Measurements from ENCODE around the gene LENG8. TPM values are rescaled to one million over a fixed set of nuclear protein-coding genes. Genes with fewer than 3 reads are reported as not detected.

The LENG8 gene
- total and polyA plus RNA-seq, 2 of the 4 experiments (the other 2 are of a cell fraction): 21.1 to 93.9 TPM

DNA sequence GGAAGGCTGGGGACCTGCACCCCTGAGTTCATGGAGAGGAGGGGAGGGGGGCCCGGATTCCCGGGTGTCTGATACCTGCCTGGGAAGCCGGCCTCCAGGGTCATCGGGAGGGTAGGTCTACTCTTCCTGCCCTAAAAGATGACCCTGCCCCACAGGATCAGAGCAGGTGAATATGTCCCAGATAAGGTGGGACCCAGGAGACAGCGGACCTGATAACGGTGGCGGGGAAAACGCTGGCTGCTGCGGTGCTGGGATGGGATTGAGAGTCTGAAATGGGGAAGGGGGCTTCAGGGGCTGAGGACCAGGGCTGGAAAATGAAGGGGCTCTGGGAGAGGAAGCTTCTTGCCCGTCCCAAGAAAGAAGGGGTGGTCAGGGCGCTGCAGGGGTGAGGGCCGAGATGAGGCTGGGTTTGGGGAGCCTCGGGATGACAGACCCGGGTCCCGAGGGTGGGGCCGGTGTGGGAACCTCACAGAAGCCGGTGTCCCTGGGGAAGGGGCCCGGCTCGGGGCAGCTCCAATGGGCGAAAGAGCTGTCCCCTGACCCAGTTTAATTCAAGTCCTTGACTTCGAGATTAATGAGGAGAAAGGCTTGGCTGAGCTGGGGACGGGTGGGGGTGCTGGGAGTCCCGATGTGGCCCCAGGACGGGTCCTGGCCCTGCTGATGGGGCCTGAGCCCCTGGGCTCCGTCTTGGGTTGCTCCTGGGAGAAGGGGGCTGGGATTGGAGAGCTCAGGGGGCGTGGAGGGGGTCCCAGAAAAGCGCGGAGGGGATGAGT, 32.9 kb upstream of the LENG8 start:
- no peak overlapping the region for H3K56ac ChIP-seq (ENCODE audit: extremely low read depth, insufficient read depth, low read length)
- TF ChIP-seq, protein P1, sequence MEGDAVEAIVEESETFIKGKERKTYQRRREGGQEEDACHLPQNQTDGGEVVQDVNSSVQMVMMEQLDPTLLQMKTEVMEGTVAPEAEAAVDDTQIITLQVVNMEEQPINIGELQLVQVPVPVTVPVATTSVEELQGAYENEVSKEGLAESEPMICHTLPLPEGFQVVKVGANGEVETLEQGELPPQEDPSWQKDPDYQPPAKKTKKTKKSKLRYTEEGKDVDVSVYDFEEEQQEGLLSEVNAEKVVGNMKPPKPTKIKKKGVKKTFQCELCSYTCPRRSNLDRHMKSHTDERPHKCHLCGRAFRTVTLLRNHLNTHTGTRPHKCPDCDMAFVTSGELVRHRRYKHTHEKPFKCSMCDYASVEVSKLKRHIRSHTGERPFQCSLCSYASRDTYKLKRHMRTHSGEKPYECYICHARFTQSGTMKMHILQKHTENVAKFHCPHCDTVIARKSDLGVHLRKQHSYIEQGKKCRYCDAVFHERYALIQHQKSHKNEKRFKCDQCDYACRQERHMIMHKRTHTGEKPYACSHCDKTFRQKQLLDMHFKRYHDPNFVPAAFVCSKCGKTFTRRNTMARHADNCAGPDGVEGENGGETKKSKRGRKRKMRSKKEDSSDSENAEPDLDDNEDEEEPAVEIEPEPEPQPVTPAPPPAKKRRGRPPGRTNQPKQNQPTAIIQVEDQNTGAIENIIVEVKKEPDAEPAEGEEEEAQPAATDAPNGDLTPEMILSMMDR (conservative IDR thresholded peaks at IDR 0.05; ENCODE audit: low read depth, low read length): no peak
- TF ChIP-seq BHLHE40 (IDR thresholded peaks at IDR 0.05; ENCODE audit: low read depth, low read length): no peak
- TF ChIP-seq FOS (IDR thresholded peaks at IDR 0.05; ENCODE audit: low read depth, low read length): no peak
- TF ChIP-seq POLR2A (IDR thresholded peaks at IDR 0.05; ENCODE audit: low read depth, low read length): no peak
- TF ChIP-seq, protein P2, sequence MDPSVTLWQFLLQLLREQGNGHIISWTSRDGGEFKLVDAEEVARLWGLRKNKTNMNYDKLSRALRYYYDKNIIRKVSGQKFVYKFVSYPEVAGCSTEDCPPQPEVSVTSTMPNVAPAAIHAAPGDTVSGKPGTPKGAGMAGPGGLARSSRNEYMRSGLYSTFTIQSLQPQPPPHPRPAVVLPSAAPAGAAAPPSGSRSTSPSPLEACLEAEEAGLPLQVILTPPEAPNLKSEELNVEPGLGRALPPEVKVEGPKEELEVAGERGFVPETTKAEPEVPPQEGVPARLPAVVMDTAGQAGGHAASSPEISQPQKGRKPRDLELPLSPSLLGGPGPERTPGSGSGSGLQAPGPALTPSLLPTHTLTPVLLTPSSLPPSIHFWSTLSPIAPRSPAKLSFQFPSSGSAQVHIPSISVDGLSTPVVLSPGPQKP (IDR thresholded peaks at IDR 0.05; ENCODE audit: borderline replicate concordance, low read depth, low read length): no peak
- TF ChIP-seq MAFK (IDR thresholded peaks at IDR 0.05; ENCODE audit: low read depth, low read length): no peak
- no peak overlapping the region for H3K27ac ChIP-seq (ENCODE audit: insufficient read depth, low read length)
- H3K4me1 ChIP-seq (ENCODE audit: control insufficient read depth, insufficient read depth, low read length): no peaks in the 10 kb centered on the region
- H3K9me1 ChIP-seq (ENCODE audit: insufficient read depth, low read length): peaks cover 3% of the 10 kb centered on the region; the same call in 1 of the 2 replicates
- H3K4ac ChIP-seq (ENCODE audit: low read depth, low read length): no peak overlapping the region
- no peak overlapping the region for H3K4me2 ChIP-seq (ENCODE audit: low read depth, low read length)
- H2BK120ac ChIP-seq (ENCODE audit: low read depth, low read length): no peak overlapping the region
- no peaks in the 10 kb centered on the region for H4K20me1 ChIP-seq (ENCODE audit: insufficient read depth, low read length)
- no peak overlapping the region for H4K8ac ChIP-seq (ENCODE audit: low read depth in 2 of 2, low read length in 2 of 2)
- no peak for ATAC-seq (ENCODE audit: low read depth)
- no peak overlapping the region for H3K9ac ChIP-seq (ENCODE audit: low read depth, low read length)
- dilution Hi-C loops (cut with HindIII; ENCODE audit: low sequenced_read_pairs, unreplicated experiment): no loop called here
- in situ Hi-C loops (cut with MboI; ENCODE audit: low sequenced_read_pairs): no loop called here
- H3K4me3 ChIP-seq (ENCODE audit: insufficient read depth, low read depth, low read length): no peak overlapping the region
- no peak overlapping the region for H2BK5ac ChIP-seq (ENCODE audit: low read depth, low read length, poor library complexity, severe bottlenecking)
- no peak overlapping the region for H2AFZ ChIP-seq (replicated peaks; ENCODE audit: low read length, poor library complexity)
- H2AK5ac ChIP-seq (ENCODE audit: low read depth, low read length): no peak overlapping the region
- no peak overlapping the region for H4K5ac ChIP-seq (ENCODE audit: low read depth, low read length)
- no peak overlapping the region for H3K23ac ChIP-seq (ENCODE audit: low read depth, low read length)
- peaks cover 4% of the 10 kb centered on the region; the same call in 1 of the 2 replicates for H3K9me3 ChIP-seq (ENCODE audit: control insufficient read depth, insufficient read depth, low read length)
- no peak overlapping the region for H3K14ac ChIP-seq (replicated peaks; ENCODE audit: low read depth, low read length)
- BruUV-seq (replicated peaks): no TSS peak
- POLR2A ChIA-PET (ENCODE audit: unreplicated experiment): interaction anchor here (0.6 kb wide), 1 partner anchor 405 kb away, joined by 3 read pairs; no protein-coding TSS in a partner anchor
- intact Hi-C loops (cut with micrococcal nuclease): no loop called here
- 9% methylated on average over 13 of the region's 28 CpGs; no CpG with 5 or more reads in 1 of the 2 experiments for WGBS, 2 experiments (ENCODE audit: extremely low coverage in 2 of 2, insufficient read length in 1 of 2)
- H4K91ac ChIP-seq (ENCODE audit: insufficient read depth, low read depth, low read length): no peak overlapping the region
- no peak overlapping the region for H2BK15ac ChIP-seq (ENCODE audit: low read depth, low read length)
- no peak overlapping the region for H2AK9ac ChIP-seq (replicated peaks; ENCODE audit: low read depth, low read length, poor library complexity)
- CTCF ChIA-PET: no interaction called here
- no peak overlapping the region for H2BK20ac ChIP-seq (ENCODE audit: low read depth, low read length)
- DNase-seq: no peak
- no peak overlapping the region for H3K18ac ChIP-seq (ENCODE audit: low read depth, low read length)
- H3K27me3 ChIP-seq (ENCODE audit: control insufficient read depth, insufficient read depth, low read length): peaks cover 29% of the 10 kb centered on the region
- H3K79me1 ChIP-seq (ENCODE audit: low read depth in 1 of 2, low read length in 2 of 2): no peaks in the 10 kb centered on the region
- no peaks in the 10 kb centered on the region for H3K36me3 ChIP-seq (ENCODE audit: control insufficient read depth, insufficient read depth, low read length)

Measured in IMR-90 (cell line).